ENCODE measurements around the gene COMTD1. TPM values are rescaled to one million over a fixed set of nuclear protein-coding genes. Genes with fewer than 3 reads are reported as not detected.

The COMTD1 gene
- total RNA-seq, 1 donor from 2014 or later, result 17.1 TPM

DNA sequence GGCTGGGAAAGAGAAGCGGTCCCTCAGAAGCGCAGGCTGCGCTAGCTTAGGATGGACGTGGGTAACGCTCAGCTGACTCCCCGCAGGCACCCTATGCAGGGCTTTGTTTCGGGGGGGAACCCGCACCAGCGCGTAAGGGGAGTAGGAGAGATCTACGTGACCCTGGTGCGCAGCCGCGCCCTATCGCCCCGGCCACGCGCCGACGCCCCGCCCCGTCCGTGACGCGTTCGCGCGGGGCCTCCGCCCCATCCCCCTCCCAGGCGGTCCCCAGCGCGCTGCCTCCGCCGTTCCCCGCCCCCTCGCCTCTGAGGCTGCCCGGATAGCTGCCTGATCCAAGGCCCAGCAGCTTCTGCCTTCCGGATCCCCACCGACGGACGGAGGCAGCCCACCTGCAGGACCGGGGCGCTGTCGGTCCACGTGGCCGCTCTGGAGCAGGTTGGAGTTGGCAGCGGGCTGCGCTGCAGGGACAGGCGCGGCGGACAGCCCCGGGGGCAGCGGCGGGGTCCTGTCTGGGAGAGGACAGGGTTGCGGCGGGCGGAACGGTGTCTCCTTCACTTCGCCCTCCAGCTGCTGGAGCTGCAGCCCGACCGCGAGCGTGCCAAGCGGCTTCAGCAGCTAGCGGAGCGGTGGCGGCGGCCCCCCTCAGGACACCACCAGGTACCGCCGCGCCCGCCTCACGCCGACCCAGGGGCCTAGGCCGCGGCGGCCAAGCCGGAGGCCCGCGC is 25.3 kb downstream of the COMTD1 start, which contains the start of gene VDAC2:
VDAC2 (plus strand) TSS at position 515 of the 725 bp plus-strand sequence. CDS start 363 bp downstream, outside the sequence.
- DNase-seq (ENCODE audit: low read depth), result peak; percentile 62
- Mint-ChIP-seq H3K9me3 (ENCODE audit: unreplicated experiment) (no peaks in the 10 kb centered on the region), H3K27ac (ENCODE audit: unreplicated experiment) (peak within 1 kb of the TSS; percentile 99), H3K27me3 (ENCODE audit: low read depth, unreplicated experiment) (no peaks in the 10 kb centered on the region), H3K4me3 (ENCODE audit: unreplicated experiment) (peak within 1 kb of the TSS; percentile 99), H3K4me1 (ENCODE audit: low read depth, unreplicated experiment) (peaks cover 25% of the 10 kb centered on the region), H3K36me3 (ENCODE audit: low read depth, unreplicated experiment) (peaks cover 20% of the 10 kb centered on the region)
- TF ChIP-seq, protein P1, sequence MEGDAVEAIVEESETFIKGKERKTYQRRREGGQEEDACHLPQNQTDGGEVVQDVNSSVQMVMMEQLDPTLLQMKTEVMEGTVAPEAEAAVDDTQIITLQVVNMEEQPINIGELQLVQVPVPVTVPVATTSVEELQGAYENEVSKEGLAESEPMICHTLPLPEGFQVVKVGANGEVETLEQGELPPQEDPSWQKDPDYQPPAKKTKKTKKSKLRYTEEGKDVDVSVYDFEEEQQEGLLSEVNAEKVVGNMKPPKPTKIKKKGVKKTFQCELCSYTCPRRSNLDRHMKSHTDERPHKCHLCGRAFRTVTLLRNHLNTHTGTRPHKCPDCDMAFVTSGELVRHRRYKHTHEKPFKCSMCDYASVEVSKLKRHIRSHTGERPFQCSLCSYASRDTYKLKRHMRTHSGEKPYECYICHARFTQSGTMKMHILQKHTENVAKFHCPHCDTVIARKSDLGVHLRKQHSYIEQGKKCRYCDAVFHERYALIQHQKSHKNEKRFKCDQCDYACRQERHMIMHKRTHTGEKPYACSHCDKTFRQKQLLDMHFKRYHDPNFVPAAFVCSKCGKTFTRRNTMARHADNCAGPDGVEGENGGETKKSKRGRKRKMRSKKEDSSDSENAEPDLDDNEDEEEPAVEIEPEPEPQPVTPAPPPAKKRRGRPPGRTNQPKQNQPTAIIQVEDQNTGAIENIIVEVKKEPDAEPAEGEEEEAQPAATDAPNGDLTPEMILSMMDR (IDR thresholded peaks at IDR 0.05; ENCODE audit: insufficient read depth, low read depth, low read length), result no peak
- no peak for TF ChIP-seq EZH2 (IDR thresholded peaks at IDR 0.05; ENCODE audit: insufficient read depth, low read length)
- peaks cover 25% of the 10 kb centered on the region for H3K4me1 ChIP-seq (ENCODE audit: insufficient read depth, low read length)
- no peaks in the 10 kb centered on the region for H3K9me3 ChIP-seq (ENCODE audit: insufficient read depth, low read depth, low read length)
- peak within 1 kb of the TSS; percentile 98 for H3K9ac ChIP-seq (ENCODE audit: low read length)
- peak within 1 kb of the TSS; percentile 99 for H3K27ac ChIP-seq (ENCODE audit: low read depth, low read length)
- peaks cover 19% of the 10 kb centered on the region for H3K36me3 ChIP-seq (ENCODE audit: insufficient read depth, low read length)
- H3K4me2 ChIP-seq (ENCODE audit: low read length), result peak within 1 kb of the TSS; percentile 100
- H4K20me1 ChIP-seq (ENCODE audit: insufficient read depth, low read length), result peaks cover 30% of the 10 kb centered on the region
- H3K4me3 ChIP-seq (ENCODE audit: insufficient read depth, low read depth, low read length), result peak within 1 kb of the TSS; percentile 74
- no peaks in the 10 kb centered on the region for H3K27me3 ChIP-seq (ENCODE audit: insufficient read depth, low read length)
- peak within 1 kb of the TSS; percentile 92 for H2AFZ ChIP-seq (ENCODE audit: low read depth, low read length)
- peaks cover 49% of the 10 kb centered on the region for H3K79me2 ChIP-seq (ENCODE audit: insufficient read depth, low read length)
- no peak for FAIRE-seq

DNA sequence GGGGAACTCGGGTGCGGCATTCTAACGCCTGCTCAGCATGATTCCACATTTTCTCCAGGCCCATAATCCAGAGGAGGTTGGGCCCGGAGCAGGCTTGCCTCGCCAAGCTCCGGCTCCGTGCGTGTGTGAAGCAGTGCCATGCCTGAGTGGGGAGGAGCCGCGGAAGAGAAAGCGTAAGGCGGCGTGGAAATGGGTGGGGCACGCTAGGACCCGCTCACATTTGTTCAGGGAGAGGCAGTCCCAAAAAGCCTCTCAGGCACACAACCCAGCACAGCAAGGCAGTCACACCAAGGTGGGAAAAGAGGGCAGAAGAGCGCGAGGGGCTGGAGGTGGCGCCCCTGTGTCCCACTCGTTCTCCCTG is 25.9 kb downstream of the COMTD1 start:
- Histone ChIP-seq H3K4me1 (ENCODE audit: insufficient read depth, low read length) (peaks cover 22% of the 10 kb centered on the region), H3K27ac (ENCODE audit: low read depth, low read length) (peak overlapping the region; percentile 99), H3K4me3 (ENCODE audit: insufficient read depth, low read depth, low read length) (peak overlapping the region; percentile 74), H3K9ac (ENCODE audit: low read length) (peak overlapping the region; percentile 98), H2AFZ (ENCODE audit: low read depth, low read length) (peak overlapping the region; percentile 92), H3K27me3 (ENCODE audit: insufficient read depth, low read length) (no peaks in the 10 kb centered on the region), H3K4me2 (ENCODE audit: low read length) (peak overlapping the region; percentile 100), H3K9me3 (ENCODE audit: insufficient read depth, low read depth, low read length) (no peaks in the 10 kb centered on the region), H3K36me3 (ENCODE audit: insufficient read depth, low read length) (peaks cover 18% of the 10 kb centered on the region), H4K20me1 (ENCODE audit: insufficient read depth, low read length) (peaks cover 29% of the 10 kb centered on the region), H3K79me2 (ENCODE audit: insufficient read depth, low read length) (peaks cover 44% of the 10 kb centered on the region)
- peaks cover 20% of the 10 kb centered on the region for H3K36me3 Mint-ChIP-seq (ENCODE audit: low read depth, unreplicated experiment)
- DNase-seq (ENCODE audit: low read depth) (peak; percentile 64), FAIRE-seq (no peak)
- H3K9me3 Mint-ChIP-seq (ENCODE audit: unreplicated experiment), result no peaks in the 10 kb centered on the region
- H3K4me1 Mint-ChIP-seq (ENCODE audit: low read depth, unreplicated experiment), result peaks cover 24% of the 10 kb centered on the region
- no peak for TF ChIP-seq EZH2 (IDR thresholded peaks at IDR 0.05; ENCODE audit: insufficient read depth, low read length)
- TF ChIP-seq, protein P1 (IDR thresholded peaks at IDR 0.05; ENCODE audit: insufficient read depth, low read depth, low read length), result no peak
- peak overlapping the region; percentile 97 for H3K27ac Mint-ChIP-seq (ENCODE audit: unreplicated experiment)
- H3K27me3 Mint-ChIP-seq (ENCODE audit: low read depth, unreplicated experiment), result no peaks in the 10 kb centered on the region
- H3K4me3 Mint-ChIP-seq (ENCODE audit: unreplicated experiment), result peak overlapping the region; percentile 86
